ENCODE data around the gene CYP4F22. TPM values are rescaled to one million over a fixed set of nuclear protein-coding genes. Genes with fewer than 3 reads are reported as not detected.

CYP4F22 gene
- total and polyA plus RNA-seq, 7 donors = 0.07 TPM; not detected in 6

GRCh38 chr19:15517778-15518177 is 9.5 kb downstream of the CYP4F22 start:
- no peaks in the 10 kb centered on the region for H3K4me1 ChIP-seq
- TF ChIP-seq POLR2AphosphoS5 (IDR thresholded peaks at IDR 0.05) (no peak), EP300 (IDR thresholded peaks at IDR 0.05) (no peak), POLR2A (IDR thresholded peaks at IDR 0.05) (no peak)
- TF ChIP-seq, protein P1, sequence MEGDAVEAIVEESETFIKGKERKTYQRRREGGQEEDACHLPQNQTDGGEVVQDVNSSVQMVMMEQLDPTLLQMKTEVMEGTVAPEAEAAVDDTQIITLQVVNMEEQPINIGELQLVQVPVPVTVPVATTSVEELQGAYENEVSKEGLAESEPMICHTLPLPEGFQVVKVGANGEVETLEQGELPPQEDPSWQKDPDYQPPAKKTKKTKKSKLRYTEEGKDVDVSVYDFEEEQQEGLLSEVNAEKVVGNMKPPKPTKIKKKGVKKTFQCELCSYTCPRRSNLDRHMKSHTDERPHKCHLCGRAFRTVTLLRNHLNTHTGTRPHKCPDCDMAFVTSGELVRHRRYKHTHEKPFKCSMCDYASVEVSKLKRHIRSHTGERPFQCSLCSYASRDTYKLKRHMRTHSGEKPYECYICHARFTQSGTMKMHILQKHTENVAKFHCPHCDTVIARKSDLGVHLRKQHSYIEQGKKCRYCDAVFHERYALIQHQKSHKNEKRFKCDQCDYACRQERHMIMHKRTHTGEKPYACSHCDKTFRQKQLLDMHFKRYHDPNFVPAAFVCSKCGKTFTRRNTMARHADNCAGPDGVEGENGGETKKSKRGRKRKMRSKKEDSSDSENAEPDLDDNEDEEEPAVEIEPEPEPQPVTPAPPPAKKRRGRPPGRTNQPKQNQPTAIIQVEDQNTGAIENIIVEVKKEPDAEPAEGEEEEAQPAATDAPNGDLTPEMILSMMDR (IDR thresholded peaks at IDR 0.05) = no peak
- WGBS, 2 donors = 81 to 89% methylated on average over 1 of the region's 1 CpG
- H3K4me3 ChIP-seq = no peak overlapping the region
- intact Hi-C loops (cut with DNase I) = no loop called here
- peaks cover 0 to 6% (median 0%) of the 10 kb centered on the region in 4 donors for H3K9me3 ChIP-seq
- H3K27me3 ChIP-seq = peaks cover 0 to 15% (median 0%) of the 10 kb centered on the region in 3 donors
- no peak overlapping the region for H3K27ac ChIP-seq
- DNase-seq = no peak
- no peaks in the 10 kb centered on the region for H3K36me3 ChIP-seq

DNA sequence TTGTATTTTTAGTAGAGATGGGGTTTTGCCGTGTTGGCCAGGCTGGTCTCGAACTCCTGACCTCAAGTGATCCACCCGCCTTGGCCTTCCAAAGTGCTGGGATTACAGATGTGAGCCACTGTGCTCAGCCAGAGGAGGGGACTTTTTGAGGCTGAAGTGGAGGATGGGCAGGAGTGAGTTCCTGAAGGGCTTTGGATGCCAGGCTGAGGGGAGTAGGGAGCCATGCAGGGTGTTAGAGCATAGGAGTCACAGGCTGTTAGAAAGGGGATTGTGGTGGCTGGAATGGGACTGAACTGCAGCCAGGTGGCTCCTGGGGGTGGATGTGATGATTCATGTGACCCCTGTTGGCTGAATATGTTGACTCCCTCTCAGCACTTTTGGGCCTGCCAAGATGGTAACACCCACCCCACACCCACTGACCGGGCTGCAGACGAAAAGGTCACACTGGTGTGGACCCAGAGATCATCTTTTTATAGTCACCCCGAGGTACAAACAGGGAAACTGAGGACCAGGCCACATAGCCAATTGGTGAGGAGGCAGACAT is 11.2 kb downstream of the CYP4F22 start:
- Histone ChIP-seq H3K4me1 (no peaks in the 10 kb centered on the region), H3K27ac (no peak overlapping the region), H3K36me3 (no peaks in the 10 kb centered on the region), H3K27me3 (peaks cover 0 to 18% (median 0%) of the 10 kb centered on the region in 3 donors), H3K4me3 (no peak overlapping the region), H3K9me3 (peaks cover 0 to 6% (median 0%) of the 10 kb centered on the region in 4 donors)
- DNase-seq = no peak
- WGBS, 2 donors = 72 to 88% methylated on average over 6 of the region's 6 CpGs
- intact Hi-C loops (cut with DNase I) = no loop called here
- TF ChIP-seq EP300 (IDR thresholded peaks at IDR 0.05) (no peak), POLR2AphosphoS5 (IDR thresholded peaks at IDR 0.05) (no peak), POLR2A (IDR thresholded peaks at IDR 0.05) (no peak)
- TF ChIP-seq, protein P1 (IDR thresholded peaks at IDR 0.05) = no peak

DNA sequence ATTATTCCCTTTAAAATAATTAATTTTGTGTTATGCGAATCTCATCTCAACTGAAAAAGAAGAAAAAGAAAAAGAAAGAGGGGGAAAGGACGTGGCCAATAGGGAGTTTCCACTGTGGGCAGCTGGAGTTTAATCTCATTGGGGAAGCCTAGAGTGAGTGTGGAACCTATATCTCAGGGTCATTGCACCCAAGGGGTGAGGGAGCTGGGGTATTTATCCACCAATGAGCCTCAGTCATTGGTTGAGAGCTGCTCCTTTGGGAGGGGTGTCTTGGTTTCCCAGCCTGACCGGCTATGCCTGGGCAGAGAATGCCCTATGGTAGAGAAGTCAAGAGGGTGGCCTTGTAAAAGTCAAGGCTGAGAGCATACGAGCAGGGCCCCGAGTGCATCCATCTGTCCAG is 16.5 kb downstream of the CYP4F22 start:
- no peaks in the 10 kb centered on the region for H3K36me3 ChIP-seq
- H3K27ac ChIP-seq = no peak overlapping the region
- H3K4me3 ChIP-seq = no peak overlapping the region
- H3K4me1 ChIP-seq = no peaks in the 10 kb centered on the region
- 72 to 82% methylated on average over 5 of the region's 5 CpGs for WGBS, 2 donors
- peaks cover 0 to 7% (median 0%) of the 10 kb centered on the region in 3 donors for H3K27me3 ChIP-seq
- no peak for DNase-seq
- intact Hi-C loops (cut with DNase I) = no loop called here
- H3K9me3 ChIP-seq = no peaks in the 10 kb centered on the region
- TF ChIP-seq POLR2AphosphoS5 (IDR thresholded peaks at IDR 0.05) = no peak
- TF ChIP-seq, protein P1 (IDR thresholded peaks at IDR 0.05) = no peak
- TF ChIP-seq POLR2A (IDR thresholded peaks at IDR 0.05) = no peak
- TF ChIP-seq EP300 (IDR thresholded peaks at IDR 0.05) = no peak

DNA sequence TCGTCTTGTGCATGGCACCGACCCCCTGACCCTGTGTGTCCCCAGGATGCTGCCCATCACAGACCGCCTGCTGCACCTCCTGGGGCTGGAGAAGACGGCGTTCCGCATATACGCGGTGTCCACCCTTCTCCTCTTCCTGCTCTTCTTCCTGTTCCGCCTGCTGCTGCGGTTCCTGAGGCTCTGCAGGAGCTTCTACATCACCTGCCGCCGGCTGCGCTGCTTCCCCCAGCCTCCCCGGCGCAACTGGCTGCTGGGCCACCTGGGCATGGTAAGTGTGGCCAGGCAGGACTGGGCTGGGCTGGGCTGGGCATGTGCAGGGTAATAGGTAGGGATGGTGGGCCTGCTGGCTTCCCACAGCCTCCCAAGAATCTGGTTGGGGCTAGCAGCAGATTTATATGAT is 17.0 kb downstream of the CYP4F22 start:
- no peak overlapping the region for H3K4me3 ChIP-seq
- 85 to 86% methylated on average over 15 of the region's 15 CpGs for WGBS, 2 donors

More for the DNA sequence above, 17.0 kb downstream of the CYP4F22 start:
- Histone ChIP-seq H3K9me3 (no peaks in the 10 kb centered on the region), H3K27ac (no peak overlapping the region), H3K4me1 (no peaks in the 10 kb centered on the region), H3K36me3 (no peaks in the 10 kb centered on the region), H3K27me3 (peaks cover 0 to 6% (median 0%) of the 10 kb centered on the region in 3 donors)
- intact Hi-C loops (cut with DNase I) = no loop called here
- DNase-seq = no peak
- no peak for TF ChIP-seq POLR2AphosphoS5 (IDR thresholded peaks at IDR 0.05)
- TF ChIP-seq, protein P1 (IDR thresholded peaks at IDR 0.05) = no peak
- TF ChIP-seq POLR2A (IDR thresholded peaks at IDR 0.05) = no peak
- TF ChIP-seq EP300 (IDR thresholded peaks at IDR 0.05) = no peak
